HG03439 (cell line): Measurements from ENCODE around the gene NOD1.

ENCODE experiments used
- ATAC-seq: cut with Tn5 transposase; IDR thresholded peaks from one replicate; pipeline ENCODE4 v1.9.1; 2021; ENCODE audit warnings: mild to moderate bottlenecking, moderate library complexity; ENCODE audit not compliant: unreplicated experiment

NOD1 gene

DNA sequence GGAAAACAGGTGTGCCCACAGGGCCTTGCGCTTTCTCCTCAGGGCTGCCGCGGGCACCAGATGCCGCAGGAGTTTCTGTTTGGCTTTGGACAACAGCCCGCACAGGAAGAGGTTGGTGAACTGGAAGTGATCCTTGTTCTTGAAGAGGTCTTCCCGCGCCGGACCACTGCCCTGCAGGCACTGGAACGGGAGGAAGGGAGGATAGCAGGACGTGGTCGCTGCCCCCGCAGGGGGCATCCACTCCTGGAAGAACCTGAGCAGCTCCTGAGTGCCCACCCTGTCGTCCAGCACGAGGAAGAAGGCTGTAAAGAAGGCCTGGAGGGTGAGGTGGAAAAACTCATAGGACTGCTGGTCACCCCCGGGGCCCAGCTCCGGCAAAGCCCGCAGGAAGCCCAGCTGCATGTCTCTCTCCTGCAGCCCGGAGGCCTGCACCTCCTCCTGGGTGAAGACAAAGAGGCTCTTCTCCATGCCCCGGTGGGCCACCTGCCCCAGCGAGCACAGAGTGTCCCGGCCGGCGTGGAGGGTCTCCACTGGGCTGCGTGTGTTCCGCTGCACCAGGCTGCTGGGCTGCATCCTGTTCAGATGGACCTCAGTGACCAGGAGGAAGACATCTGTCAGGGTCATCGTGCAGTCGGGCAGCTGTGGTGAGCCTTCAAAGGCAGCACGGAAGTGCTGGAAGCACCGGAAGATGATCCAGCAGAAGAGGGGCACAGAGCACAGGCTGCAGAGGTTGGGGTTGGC is 26.9 kb downstream of the NOD1 start:
- no peak for ATAC-seq

DNA sequence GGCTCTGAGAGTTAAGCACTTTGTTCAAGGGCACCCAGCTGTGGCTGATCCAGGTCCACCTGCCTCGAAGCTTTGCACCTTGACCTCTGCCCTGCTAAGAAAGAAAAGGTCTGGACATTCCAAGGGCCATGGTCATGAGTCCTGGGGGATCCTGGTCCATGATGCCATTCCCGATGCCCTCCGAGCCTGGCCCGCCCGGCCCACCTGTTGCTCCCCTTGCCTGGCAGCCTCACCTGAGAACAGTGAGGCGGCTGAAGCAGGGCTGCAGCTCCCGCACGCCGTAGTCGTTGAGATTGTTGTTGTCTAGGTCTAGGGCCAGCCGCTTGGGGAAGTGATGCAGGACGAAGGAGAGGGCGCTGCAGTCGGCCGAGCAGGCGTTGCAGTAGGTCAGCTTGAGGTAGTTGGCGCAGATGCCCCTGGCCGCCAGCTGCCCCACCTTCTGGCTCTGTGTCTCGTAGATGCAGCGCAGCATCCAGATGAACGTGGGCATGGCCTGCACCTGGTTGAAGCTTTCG is 27.5 kb downstream of the NOD1 start:
- no peak for ATAC-seq

DNA sequence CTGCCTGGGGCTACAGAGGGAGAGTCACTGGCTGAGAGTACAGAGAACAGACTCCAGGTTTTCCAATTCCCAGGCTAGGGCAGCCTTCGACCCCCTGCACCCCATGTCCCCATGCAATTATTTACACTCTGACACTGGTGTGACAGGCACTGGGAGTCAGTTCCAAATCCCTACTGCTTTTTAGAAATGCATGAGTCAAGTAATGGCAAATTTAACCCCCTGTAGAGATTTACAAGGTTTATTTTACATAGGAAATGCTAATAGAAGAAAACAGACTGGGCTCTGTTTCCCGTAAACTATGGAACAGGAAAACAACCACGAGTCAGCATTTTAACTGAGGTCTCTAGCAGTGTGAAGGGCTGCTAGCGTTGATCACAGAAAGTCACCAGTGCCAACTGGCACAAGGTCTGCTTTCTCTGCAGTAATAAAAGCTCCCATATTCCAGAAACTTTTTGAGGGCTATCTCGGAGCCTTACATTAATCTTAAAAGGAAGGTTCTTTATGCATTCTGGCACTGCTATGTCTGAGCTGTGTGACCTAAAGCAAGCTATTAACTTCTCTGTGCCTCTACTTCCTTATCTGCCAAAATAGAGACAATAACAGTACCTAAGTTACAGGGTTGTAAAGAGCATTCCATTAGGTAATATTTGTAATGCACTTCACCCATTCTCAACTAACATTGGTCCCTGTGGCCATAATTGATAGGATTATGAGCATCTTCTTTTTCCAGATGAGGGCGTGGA is 28.2 kb downstream of the NOD1 start:
- ATAC-seq: no peak

DNA sequence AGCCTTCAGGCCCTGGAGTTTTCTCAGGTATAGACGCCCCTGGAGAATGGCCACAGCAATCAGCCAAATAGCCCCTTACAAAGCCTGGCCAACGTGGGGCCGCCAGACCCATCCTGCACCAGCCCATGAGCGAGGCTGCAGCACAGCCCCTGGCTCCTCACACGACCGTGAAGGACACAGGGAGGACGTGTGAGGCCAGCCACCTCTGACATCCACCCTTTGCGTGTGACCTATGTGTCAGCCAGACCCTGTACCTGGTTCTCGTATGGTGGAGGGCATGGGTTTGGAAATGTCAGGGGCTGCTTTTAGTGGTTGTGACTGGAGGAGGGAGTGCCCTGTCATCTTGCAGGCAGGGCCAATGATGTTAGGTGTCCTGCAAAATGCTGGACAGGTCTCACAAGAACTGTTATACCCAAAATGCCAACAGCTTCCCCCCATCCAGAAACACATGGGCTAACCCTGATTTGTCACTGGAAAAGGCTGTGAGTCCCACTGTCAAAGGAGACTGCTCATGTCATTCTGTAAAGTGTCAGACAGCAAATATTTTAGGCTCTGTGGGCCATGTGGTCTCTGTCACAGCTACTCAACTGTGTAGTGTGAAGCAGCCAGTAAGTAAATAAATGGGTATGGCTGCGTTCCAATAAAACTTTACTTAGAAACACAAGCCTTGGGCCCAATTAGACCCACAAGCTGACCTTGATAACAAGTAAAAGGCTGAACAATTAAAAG is 30.0 kb downstream of the NOD1 start:
- no peak for ATAC-seq

- no peak for ATAC-seq
Measured at GRCh38 chr7:30447466-30447865, 31.1 kb downstream of the NOD1 start.

DNA sequence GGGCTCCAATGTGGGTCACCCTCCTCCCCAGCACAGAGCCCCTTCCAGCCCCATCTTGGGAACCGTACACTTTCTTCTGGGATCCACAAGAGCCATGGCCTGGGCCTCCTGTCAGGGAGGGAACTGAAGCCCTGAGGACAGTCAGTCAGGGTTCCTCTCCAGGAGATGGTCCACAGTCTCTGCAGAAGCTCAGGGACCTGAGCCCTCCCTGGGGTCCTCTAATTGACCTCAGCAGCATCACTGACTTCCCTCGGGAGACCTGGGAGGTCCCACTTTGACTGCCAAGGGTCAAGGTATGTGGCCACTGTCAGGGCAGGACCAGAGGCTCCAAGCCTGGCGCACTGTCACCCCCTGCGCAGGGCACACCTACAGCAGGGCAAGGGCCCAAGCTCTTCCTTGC is 32.3 kb downstream of the NOD1 start:
- peak; percentile 30 for ATAC-seq

- ATAC-seq: peak; percentile 100
Measured at GRCh38 chr7:30445770-30446169, 32.8 kb downstream of the NOD1 start.

DNA sequence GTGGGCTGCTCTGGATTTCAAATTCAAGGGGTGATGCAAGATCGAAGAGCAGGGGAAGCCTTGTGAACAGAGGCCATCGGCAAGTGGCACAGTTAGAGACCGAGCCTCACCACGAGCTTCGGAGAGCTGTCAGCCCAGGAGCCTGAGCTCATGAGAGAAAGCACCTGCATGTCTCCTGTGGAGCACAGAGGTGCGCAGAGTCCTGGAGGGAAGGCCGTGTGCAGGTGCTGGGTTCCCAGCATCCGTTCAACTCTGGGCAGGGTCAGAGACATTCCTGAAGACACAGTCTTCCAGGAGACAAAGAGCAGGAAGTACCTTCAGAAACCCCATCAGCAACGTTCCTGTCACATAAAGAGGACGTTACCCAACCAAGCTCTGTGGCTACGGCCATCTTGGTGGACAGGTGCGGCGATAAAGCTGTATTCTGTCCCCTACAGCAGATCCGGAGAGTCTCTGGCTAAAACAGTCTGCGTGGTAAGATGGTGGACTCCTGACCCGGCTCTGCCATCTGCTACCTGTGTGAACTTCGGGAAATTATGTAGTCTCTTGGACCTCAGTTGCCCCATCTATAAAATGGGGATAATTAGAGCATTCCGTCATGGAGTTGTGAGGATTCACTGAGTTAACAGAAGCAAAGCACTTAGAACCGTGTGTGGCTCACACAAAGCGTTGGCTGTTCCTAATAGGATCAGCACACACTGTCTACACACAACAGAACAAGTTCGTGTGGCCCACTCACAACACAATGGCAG is 40.6 kb downstream of the NOD1 start:
- ATAC-seq: no peak

GRCh38 chr7:30436518-30436917 is 42.1 kb downstream of the NOD1 start:
- ATAC-seq: no peak

DNA sequence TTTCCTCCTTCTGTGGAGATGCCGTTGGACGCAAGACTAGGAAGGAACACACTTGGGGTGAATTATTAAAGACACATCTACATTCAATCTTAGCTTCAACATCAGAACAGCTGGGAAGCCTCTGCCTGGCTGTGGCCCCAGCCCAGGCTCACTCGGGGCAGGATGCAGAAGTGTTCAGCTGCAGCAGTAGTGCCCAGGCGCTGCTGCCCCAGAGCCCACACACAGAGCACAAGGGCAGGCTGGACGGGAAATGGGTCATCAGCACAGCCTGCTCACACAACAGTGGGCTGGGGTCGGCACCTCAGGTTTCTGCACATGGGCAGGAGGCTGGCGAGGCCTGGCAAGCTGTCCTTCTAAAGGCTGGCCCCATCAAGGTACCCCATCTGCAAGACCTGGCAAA is 42.5 kb downstream of the NOD1 start:
- ATAC-seq: no peak

GRCh38 chr7:30434140-30434799 is 44.3 kb downstream of the NOD1 start:
- ATAC-seq: no peak

- no peak for ATAC-seq
Measured at GRCh38 chr7:30433506-30433905, 45.1 kb downstream of the NOD1 start.

GRCh38 chr7:30433082-30433481 is 45.5 kb downstream of the NOD1 start:
- no peak for ATAC-seq

- ATAC-seq: no peak
Measured at GRCh38 chr7:30430777-30431176, 47.8 kb downstream of the NOD1 start.

- no peak for ATAC-seq
Measured at GRCh38 chr7:30430276-30430675, 48.3 kb downstream of the NOD1 start.

DNA sequence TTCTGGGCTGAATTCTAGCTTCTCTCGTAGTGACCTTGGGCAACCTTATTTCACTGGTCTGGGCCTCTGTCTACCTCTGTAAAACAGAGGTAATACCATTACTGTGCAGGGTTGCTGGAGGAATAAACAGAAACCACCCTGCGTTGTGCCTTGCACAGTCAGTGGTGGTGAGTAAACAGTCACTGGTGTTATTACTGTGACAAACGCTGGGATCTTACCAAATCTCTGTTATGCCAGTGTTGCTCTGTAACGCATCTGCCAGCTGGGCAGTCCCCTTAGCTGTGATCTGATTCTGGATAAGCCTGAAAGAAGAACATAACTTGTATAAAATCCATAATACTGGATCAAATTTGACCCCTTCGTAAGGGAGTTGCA is 49.4 kb downstream of the NOD1 start:
- no peak for ATAC-seq

DNA sequence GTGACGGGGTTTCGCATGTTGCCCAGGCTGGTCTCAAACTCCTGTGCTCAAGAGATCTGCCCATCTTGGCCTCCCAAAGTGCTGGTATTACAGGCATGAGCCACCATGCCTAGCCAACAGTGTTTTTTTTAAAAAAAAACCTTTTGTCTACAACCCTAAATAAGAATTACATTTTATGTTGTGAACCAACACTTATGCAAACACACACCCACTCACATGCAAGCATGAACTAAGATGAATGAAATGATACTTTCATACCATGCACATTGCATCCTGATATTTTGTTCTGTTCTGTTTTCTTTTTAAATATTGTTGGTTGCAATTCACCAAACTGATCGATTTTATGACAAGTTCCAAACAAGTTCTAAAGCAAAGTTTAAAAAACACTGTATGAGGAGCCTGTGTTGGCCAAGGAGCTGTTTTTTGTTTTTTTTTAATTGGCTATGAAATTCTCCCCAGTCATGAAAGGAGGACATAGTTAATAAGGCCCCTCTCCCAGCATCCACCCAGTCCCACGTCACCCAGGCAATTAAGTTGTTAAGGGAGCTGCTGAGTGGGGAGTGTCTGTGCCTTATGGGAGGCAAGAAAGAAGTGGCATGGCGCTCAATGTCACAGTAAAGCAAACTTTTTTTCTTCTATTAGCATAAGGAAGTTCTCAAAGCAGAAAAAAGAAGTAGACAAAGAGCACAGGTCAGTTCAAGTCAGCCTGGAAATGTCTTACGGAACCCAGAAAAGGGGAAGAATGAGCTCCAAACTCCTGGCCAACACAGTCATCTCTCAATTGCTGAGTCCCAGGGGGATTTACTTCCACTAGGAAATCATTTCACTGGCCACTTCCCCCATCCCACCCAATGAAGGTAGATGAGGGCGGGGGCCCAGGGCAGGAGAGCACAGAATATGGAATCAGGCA is 50.1 kb downstream of the NOD1 start:
- no peak for ATAC-seq

DNA sequence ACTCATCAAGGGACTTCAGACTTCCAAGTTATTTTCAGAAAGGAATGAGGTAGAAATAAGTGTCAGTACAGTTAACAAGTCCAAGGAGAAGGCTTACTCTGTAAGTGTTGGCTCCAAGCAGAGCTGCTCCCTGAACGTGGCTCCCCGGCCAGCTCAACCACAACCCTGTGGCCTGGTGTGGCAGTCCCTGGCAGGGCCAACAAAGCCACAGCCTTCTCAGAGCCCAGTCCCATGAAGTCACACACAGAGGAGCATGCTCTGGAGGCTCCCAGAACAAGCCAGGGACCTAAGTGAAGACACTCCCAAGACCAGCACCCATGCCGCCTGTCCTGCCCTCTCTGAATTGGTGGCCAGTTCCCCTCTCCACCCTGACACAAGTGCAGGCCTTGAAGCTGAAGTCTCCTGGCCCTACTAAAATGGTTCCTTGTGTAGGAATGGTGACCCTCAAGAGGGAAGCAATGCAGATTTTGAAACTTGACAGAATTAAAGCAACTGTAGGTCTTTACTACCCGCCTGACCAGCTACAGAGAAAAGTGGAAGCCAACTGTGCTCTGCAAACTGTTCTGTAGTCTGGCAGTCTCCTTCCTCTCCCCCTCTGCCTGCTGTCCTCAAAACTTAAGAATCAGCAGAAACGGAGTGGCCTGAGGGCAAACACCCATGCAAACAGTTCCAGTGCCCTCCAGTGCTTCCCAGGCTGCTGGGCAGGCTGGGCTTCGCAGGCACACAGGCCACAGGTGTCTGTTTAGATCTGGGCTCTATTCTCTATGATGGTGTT is 51.1 kb downstream of the NOD1 start:
- no peak for ATAC-seq

GRCh38 chr7:30424506-30424905 is 54.1 kb downstream of the NOD1 start:
- no peak for ATAC-seq
